Measurements from ENCODE around the gene ARL10.
"Not testable (repeated sequence)": the region's sequence is repeated elsewhere in the genome, so short reads cannot be mapped to it uniquely, and the experiment has no call there.

Gene ARL10

DNA sequence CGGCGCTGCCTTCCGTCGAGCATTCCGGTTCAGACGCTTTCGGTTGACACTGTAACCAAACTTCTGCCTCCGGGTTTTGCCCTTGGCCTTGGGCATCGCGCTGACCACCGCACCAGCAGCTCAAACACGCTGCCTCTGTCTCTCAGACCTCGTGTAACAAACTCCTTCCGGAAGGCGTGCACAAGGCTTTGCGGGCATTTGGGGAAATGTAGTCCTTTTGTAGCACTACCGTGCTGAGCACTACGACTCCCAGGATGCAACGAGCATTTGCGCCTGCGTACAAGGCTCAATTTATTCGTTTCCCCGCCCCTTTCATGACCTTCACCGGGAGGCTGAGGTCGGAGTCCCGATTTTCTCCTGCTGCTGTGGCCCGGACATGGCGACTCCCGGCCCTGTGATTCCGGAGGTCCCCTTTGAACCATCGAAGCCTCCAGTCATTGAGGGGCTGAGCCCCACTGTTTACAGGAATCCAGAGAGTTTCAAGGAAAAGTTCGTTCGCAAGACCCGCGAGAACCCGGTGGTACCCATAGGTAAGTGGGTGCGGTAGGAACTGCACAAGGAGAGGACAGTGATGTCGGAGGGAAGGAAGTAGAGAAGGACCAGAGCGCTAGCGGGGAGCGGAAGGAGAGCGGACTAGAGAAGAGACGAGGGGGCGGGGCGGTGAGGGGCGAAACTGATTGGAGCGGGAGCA, 23.3 kb downstream of the ARL10 start, which contains the start of the genes HIGD2A and NOP16:
HIGD2A (plus strand) TSS at position 308 of the 691 bp plus-strand sequence; CDS start at position 377, 69 bp downstream.
NOP16 (minus strand) TSS at position 155 of the 691 bp plus-strand sequence; CDS start at position 96, 59 bp downstream.
- DNase-seq (ENCODE audit: low spot score) = peak; percentile 99

DNA sequence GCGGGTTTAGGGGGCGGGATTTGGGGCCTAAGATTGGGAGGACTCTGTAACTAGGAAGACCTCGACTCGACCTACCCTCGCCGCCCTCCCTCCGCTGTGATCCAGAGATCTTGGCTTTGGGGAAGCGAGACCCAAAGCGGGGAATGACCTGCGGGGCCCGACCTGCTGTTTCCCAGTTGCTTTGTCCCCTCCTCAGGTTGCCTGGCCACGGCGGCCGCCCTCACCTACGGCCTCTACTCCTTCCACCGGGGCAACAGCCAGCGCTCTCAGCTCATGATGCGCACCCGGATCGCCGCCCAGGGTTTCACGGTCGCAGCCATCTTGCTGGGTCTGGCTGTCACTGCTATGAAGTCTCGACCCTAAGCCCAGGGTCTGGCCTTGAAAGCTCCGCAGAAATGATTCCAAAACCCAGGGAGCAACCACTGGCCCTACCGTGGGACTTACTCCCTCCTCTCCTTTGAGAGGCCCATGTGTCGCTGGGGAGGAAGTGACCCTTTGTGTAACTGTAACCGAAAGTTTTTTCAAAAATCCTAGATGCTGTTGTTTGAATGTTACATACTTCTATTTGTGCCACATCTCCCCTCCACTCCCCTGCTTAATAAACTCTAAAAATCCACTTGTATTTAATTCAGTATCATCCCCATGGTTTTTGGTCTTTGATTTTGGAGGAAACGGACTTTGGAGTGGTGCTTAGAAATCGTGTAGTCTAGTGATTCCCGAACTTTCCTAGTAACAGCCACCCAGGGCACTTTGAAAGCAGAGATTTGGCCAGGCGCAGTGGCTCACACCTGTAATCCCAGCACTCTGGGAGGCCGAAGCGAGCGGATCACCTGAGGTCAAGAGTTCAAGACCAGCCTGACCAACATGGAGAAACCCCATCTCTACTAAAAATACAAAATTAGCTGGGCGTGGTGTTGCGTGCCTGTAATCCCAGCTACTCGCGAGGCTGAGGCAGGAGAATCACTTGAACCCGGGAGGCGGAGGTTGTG, 24.1 kb downstream of the ARL10 start:
- no peak for DNase-seq (ENCODE audit: low spot score)

DNA sequence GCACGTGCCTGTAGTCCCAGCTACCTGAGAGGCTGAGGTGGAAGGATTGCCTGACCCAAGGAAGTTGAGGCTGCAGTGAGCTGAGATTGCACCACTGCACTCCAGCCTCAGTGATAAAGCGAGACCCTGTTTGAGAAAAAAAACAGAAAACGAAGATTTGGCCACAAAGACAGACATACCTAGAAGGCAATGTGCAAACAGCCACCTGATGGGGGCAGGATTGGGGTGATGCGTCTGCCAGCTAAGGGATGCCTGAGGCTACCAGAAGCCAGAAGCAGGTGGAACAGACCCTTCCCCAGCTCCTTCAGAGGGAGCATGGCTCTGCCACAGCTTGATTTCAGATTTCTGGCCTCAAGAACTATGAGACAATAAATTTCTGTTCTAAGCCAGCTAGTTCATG, 26.2 kb downstream of the ARL10 start:
- DNase-seq (ENCODE audit: low spot score) = no peak

DNA sequence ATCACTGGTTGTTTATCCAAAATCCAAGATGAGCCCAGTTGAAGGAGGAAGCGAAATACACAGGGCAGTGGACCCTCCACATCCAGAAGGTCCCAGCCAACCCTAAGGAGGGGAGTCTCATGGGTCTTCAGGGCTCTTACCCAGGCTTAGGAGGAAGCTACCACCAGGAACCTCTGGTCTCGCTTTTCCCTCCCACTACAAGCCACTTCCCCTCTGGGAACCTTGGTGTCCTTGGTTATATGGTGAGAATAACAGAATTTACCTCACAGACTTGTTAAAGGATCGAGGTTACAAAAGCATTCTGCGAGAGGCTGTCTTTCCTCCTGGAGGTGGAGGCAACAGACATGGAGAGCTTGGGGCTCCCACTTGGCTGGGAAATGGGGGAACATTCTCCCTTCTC, 26.7 kb downstream of the ARL10 start:
- no peak for DNase-seq (ENCODE audit: low spot score)

DNA sequence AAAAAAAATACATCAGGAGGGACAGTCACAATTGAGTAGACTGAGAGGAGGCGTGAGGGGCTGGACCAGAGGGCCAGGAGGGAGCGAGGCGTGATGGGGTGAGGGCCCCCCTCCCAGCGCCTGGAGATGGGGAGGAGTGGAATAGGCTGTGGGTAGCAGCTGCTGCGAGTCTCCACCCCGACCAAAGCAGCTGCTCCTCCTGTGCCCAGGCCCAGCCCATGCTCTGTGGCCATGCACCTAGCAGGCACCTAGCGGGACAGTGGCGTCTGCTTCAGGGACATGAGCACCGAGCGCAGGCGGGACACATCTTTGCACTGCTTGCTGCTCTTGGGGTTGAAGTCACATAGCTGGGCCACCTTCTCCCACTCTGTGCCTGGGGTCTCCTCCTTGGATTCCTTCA, 27.2 kb downstream of the ARL10 start:
- DNase-seq (ENCODE audit: low spot score) = no peak

DNA sequence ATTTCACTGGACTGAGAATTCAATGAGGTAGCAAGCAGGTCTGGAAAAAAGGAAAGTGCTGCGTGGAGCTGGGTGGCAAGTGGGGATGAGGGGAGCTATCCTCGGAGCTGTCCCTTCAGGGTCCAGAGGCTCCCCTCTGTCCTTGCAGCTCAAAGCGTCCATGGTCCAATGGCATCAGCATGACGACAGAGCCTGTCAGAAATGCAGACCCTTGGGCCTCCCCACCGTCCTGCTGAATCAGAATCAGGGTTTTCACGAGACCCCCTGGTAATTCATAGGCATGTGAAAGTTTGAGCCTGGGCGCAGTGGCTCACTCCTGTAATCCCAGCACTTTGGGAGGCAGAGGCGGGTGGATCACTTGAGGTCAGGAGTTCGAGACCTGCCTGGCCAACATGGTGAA, 28.8 kb downstream of the ARL10 start:
- no peak for DNase-seq (ENCODE audit: low spot score)

DNA sequence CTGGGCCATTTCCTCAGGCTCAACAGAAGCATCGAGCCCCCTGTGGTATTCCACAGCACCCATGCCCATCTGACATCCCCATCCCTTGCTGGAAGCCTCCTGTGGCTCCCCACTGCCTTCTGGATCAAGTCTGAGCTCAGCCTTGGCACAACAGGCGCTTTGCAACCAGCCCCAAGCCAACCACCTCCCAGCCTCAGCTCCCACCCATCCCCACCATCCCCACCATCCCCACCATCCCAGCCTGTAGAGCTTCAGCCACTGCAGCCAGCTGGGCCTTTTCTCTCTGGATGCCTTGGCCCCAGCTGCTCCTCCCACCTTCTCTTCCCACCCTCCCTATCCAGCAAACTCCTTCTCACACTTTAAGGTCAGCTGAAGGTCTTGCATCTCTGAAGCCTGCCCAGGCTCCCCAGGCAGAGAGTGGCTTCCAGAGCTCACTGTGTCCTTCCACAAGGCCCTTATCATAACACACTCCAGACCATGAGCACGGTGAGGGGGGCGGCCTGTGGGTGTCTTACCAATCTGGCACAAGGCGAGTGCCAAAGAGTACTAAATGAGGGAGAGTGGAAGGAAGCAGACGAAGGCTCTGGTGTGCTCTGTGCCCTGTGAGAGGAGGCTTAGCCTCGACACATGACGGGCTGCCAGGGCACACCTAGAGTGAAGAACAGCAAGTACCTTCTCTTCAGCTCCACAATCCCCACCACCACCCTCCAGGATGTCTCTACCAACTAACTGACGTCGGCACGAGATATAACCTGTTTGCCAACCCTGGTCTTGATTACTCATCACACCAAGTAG, 29.8 kb downstream of the ARL10 start:
- DNase-seq (ENCODE audit: low spot score) = no peak

DNA sequence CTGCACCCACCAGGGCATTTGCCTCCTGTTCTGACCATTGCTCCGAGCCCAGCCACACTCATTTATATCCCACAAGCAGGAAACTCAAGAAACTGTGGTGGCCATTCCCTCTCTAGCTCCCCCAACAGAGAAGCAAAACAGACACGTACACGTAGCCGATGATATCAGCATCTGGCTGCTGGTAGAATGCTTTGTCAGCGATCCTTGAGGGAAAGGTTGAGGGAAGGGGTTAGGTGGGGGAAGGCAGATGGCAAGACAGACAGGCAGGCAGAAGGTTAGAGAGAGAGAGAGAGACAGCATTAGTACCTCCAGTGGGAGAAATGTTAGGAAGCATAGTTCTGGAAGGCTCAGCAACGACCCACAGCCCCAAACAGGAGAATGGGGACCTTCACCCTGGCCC, 31.0 kb downstream of the ARL10 start:
- no peak for DNase-seq (ENCODE audit: low spot score)

DNA sequence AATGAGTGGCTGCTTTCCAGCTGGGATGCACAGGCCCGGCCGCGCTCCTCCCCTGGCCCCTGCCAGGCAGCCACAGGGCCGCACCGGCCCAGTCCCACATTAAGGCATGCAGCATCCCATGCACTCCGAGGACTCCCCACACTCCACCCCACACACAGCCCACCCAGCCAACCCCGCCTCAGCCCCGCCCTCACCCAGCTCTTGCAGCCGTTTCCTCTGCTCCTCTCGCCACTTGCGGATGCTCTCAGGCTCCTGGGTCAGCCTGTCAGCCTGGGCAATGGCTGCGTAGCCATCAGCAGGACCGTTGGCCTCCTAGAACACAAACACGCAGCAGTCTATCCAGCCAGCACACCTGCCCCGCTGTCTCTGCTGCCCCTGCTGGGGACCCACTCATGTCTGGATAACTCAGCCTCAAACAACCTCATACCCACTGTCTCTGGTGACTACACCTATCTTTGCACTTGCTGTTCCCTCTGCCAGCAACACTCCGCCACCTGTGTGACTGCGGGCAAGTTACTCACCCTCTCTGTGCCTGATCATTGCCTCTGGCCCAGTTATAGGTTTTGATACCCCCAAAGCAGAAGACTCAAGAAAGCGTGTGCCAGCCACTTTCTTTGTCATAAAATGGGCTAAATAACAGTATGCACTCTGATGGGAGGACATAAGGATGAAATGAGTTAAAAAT, 32.6 kb downstream of the ARL10 start:
- DNase-seq (ENCODE audit: low spot score) = no peak

DNA sequence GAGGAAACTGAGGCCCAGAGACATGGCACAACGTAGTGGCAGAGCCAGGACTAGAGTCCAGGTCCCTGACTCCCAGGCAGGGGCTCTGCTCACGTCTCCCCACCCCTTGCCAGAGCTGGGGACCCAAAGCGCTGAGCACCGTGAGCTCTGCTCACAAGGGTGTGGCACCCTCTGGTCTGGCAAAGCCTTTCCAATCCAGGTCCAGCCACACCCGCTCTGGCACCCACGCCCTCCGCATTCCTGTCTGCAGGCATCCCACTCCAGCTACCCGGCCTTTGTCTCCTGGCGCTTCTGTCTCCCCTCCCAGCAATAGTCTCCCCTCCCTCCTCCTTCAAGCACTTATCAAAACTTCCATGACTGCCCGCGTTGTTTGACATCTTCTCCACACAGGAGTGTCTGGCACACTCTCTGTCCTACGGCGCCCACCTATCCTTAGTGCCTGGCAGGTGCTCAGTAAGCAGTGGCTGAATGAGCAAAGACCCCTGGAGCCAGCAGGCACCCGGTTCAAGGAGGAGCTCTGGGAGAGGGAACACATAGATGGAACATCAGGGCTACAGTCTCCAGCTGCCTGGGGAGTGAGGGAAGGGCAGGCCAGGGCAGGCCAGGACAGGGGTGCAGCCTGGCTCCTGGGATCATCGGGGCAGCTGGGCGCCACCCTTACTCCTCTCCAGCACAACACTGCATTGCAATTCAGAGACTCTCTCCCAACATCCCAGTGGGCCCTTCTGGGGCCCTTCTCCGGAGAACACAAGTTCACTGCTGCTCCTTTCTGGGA, 35.3 kb downstream of the ARL10 start:
- DNase-seq (ENCODE audit: low spot score) = no peak

DNA sequence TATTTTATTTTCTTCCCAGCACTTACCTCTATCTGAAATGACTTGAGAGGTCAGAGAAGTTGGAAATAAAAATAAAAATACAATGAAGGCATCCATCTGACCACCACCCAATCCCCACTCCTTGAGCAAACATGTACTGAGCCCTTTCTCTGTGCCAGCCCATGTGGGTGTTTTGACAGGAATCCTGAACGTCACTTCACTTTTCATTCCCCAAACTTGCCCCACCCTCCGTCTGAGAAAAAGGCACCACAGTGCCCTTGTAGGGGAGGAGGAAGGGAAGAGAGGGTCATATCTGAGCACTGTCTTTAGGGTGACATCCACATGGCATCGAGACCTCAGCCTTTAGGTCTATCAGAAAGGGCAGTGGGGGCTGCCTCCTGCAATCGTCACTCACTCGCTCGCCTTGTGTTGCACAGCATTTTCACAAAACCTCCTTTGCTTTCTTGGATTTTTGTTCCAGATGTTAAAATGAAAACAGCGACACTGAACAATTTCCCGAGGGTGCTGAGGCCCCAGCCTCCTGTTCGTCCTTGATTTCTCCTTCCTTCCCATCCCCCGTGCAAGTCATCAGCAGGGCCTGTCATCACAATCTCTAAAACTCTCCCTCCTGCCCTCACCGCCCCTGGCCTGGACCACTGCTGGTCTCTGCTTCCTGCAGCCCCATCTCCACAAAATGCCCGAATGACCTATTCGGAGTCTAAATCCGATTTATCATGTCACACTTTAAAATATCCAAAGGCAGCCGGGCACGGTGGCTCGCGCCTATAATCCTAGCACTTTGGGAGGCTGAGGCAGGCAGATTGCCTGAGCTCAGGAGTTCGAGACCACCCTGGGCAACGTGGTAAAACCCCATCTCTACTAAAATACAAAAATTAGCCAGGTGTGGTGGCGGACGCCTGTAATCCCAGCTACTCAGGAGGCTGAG, 36.3 kb downstream of the ARL10 start:
- no peak for DNase-seq (ENCODE audit: low spot score)

DNA sequence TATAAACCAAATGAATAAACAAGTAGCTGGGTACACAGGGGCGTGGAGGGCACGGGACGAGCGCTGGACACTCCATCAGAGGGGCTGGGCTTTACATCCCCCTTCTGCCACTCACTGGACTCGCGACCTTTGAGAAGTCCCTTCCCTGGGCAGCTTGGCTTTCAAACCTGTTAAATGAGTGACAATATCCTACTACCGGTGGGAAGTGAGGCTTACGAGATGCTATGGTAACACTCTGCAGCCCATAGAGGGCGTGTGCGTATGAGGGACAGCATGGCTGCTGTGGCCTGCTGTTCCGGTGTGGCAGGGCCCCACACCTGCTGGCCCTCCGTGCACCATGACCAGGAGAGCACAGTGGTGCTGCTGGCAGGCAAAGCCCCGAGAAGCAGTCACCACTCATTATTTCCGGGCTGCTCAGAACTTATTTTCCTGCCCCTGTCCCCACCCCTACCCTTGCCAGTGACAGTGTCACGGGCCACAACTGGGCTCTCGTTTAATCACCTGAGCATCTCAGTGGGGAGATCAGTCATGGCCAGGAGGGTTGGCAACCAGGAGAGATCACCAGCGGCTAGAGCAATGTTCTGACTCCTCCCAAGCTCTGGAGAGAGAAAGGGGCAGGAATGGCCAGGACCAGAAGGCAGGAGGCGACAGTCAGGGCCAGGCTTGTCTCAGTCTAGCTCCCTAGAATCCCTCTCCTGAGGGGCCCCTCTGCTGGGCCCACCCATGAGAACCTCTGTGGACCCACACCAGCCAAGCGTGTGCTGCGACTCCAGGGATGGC, 40.6 kb downstream of the ARL10 start:
- no peak for DNase-seq (ENCODE audit: low spot score)

DNA sequence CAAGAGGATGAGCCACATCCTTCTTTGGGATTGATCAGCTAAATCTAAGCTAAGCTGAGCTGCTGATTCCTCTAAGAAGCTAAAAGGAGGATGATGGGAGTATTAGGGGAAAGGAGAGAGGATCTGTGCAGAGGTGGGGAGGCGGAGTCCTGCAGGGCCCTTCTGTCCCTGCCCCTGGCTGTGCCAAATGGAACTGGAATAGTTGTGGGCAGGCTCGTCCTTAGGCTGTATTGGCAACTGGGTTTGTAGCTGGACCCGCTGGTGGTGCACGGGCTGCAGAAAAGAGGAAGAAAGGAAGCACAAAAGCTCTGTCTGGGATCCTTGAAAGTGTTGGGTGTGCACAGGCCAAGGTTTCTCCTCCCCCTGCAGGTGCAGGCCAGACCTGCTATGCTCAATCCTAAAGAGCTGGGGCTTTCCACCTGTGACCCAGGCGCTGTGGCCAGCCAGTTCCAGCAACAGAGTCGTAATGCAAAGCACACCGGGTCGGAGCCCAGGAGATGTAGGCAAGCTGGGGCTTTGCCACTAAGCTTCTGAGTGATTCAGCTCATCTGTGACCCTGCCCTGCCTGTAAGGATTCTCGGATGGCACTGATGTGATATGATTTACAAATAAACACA, 41.3 kb downstream of the ARL10 start:
- DNase-seq (ENCODE audit: low spot score) = no peak

DNA sequence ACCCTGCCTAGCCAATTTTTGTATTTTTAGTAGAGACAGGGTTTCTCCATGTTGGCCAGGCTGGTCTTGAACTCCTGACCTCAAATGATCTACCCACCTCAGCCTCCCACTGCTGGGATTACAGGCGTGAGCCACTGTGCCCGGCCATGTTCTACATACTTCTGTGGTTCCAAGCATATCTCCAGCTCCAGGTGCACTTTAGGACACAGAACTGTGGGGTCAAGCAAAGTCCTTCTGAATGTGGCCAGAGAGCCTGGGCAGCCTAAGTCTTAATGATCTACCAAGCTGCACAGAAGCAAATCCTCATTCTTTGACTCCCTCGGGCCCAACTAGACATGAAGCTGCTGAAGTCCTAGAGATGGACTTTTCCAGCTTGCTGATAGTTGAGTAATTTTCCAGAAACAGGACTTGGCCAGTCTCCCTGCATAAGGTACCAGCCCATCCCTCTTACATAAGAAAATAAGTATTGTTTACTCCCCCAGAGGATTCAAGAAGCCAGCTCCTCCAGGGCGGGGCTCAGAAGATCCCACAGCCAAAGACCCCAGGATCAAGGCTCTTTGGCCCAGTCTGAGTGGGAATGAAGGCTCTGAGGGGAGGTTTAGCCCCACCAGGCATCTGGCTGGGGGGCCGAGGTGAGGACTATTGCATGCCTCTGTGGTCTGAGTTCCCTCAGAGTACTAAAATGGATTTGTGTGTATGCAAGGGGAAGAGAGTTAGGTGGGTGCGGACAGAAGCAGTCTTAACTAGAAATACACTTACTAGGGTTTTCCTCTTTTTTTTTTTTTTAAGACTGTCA, 42.4 kb downstream of the ARL10 start:
- DNase-seq (ENCODE audit: low spot score) = no peak

DNA sequence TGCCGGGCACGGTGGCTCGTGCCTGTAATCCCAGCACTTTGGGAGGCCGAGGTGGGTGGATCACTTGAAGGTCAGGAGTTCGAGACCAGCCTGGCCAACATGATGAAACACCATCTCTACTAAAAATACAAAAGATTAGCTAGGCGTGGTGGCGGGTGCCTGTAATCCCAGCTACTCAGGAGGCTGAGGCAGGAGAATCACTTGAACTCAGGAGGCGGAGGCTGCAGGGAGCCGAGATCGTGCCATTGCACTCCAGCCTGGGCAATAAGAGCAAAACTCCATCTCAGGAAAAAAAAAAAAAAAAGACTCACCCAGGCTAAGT, 42.9 kb downstream of the ARL10 start:
- DNase-seq (ENCODE audit: low spot score) = not testable (repeated sequence)

DNA sequence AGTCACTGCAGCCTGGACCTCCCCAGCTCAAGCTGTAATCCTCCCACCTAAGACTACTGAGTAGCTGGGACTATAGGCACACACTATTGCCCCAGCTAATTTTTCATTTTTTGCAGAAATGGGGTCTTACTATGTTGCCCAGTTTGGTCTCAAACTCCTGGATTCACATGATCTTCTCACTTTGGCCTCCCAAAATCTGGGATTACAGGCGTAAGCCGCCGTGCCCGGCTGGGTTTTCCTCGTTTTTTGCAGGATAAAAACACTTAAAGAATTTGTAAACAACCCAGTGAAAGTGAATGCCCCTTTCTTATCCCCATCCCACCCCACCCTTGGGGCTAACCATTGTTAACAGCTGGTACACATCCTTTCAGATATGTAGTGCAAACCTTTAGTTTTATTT, 43.3 kb downstream of the ARL10 start:
- DNase-seq (ENCODE audit: low spot score) = no peak

DNA sequence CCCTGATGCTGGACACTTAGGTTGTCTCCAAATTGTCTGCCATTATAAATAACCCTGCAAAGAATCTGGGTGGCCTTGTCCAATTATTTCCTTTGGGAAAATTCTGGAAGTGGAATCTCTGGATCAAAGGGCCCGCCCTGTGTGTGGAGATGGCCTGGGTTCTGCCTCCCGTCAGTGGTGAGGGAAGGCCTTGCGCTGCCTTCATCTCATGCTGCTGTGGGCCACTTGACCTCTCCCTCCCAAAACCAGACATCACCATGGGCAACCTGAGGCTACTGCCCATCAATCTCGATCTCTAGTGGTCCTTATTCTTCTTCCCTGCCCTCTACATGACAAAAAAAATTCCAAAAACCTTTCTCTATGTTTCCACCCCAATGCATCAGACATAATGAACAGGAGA, 44.5 kb downstream of the ARL10 start:
- DNase-seq (ENCODE audit: low spot score) = no peak

Measured in CD4-positive, alpha-beta T cell treated with Interleukin-15 for 4 hours (primary cell).